KOPT-K1 (cell line): ENCODE data around the gene CORO2A.
"Not testable (repeated sequence)": the region's sequence is repeated elsewhere in the genome, so short reads cannot be mapped to it uniquely, and the experiment has no call there.

Experiments used
- H3K27ac ChIP-seq: fragments of 200-600 bp; sonication (generic); 2 replicates; pipeline ENCODE4 v1.5.1; 2016; ENCODE audit warnings: antibody characterized with exemption, mild to moderate bottlenecking, low read depth, low read length; ENCODE audit not compliant: poor library complexity, severe bottlenecking
- H3K36me3 ChIP-seq: fragments of 200-600 bp; sonication (generic); 2 replicates; pipeline ENCODE4 v1.5.1; 2017; ENCODE audit warnings: antibody characterized with exemption, mild to moderate bottlenecking, low read length, moderate library complexity; ENCODE audit not compliant: insufficient read depth
- H3K9me3 ChIP-seq: fragments of 200-600 bp; sonication (generic); 2 replicates; pipeline ENCODE4 v1.5.1; 2017; ENCODE audit warnings: antibody characterized with exemption, low read length, mild to moderate bottlenecking; ENCODE audit not compliant: insufficient read depth, poor library complexity, severe bottlenecking

Gene CORO2A

DNA sequence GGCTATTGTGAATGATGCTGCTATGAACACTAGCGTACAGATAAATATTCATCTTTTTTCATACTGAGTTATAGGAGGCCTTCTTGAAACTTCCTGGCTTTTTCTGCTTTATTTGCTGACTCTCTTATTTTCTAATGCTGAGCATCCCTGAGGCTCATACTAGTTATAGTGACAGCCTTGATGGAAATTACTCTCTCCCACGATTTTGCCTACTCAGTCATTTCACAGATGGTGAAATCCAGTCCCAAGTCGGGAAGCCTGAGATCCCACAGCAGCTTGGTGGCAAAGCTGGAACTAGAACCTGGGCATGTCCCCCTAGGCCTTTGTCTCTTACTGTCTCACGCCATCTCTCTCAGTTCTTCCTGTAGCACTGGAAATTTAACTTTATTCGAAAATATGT is 113.5 kb downstream of the CORO2A start:
- no peaks in the 10 kb centered on the region for H3K9me3 ChIP-seq
- H3K36me3 ChIP-seq: peaks cover 62% of the 10 kb centered on the region
- H3K27ac ChIP-seq: no peak overlapping the region

DNA sequence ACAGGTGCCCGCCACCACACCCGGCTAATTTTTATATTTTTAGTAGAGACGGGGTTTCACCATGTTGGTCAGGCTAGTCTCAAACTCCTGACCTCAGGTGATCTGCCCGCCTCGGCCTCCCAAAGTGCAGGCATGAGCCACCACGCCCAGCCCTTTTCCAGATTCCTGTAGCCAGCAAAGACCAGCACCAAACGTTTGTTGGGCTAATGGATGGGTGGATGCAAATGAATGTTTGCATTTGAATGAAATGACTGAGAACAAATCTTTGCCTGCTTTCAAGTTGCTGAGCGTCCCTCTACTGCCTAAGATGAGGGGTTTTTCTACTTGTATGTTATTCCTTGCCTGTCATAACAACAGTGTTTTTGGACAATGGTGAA is 115.9 kb downstream of the CORO2A start:
- H3K9me3 ChIP-seq, H3K27ac ChIP-seq: not testable (repeated sequence)
- peaks cover 41% of the 10 kb centered on the region for H3K36me3 ChIP-seq

DNA sequence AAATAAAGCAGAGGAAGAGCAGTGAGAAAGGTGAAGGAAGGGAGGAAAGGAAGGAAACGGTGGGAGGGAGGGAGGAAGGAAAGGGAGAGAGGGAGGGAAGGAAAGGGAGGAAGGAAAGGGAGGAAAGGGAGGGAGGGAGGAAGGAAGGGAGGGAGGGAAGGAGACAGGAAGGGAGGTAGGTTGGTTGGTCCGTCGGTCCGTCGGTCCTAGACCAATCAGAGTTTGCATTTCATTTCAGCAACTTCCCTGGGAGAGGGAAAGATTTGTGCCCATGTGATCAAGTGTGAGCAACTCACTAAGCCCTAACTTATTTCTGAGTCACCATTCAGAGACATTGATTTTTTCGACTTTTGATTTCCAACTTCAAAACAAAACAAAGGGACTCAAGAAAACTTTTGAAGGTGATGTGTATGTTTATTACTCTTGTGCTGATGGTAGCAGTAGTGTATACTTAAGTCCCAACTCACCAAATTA is 117.1 kb downstream of the CORO2A start:
- Histone ChIP-seq H3K36me3 (peaks cover 37% of the 10 kb centered on the region), H3K9me3 (no peaks in the 10 kb centered on the region), H3K27ac (peak overlapping the region; percentile 17)

DNA sequence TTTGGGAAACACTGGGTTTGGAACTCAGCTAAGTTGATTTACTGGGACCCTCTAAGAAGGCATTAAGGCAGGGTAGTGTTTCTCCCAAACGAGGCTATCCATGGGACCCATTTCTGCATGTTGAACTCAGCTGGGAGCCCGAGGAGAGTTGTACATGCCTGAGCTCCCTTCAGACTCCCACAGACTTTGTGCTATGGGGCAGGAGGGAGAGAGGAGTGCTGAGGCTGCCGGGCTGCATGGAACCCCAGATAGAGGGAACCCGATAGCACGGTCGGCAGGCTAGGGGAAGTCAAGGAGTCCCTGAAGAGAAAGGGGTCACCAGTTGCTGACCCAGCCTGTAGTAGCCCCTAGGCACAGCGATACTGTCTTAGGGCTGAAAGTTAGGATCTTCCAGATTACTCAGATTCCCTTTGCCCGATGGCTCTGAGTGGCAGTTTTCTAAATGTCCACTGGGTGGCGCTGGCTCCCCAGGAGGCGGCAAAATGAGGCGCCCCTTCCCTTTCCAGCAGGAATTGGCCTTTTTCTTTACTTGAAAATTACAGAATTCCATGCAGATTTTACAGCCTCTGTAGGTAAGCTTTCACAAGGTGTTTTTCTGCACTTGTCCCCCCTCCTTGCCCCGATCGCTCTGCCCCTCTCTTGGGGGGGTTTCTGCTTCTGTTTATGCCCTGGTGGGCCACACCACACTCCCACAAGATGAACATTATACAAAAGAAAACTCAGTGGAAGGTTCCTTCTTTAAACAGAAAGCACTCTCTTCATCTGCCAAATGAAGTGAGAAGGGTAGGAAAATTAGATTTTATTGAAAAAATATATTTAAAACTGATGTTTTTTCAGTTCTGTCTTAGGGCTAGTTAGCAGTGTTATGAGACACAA is 118.1 kb downstream of the CORO2A start:
- peak overlapping the region; percentile 17 for H3K27ac ChIP-seq
- H3K9me3 ChIP-seq: no peaks in the 10 kb centered on the region
- peaks cover 29% of the 10 kb centered on the region for H3K36me3 ChIP-seq

DNA sequence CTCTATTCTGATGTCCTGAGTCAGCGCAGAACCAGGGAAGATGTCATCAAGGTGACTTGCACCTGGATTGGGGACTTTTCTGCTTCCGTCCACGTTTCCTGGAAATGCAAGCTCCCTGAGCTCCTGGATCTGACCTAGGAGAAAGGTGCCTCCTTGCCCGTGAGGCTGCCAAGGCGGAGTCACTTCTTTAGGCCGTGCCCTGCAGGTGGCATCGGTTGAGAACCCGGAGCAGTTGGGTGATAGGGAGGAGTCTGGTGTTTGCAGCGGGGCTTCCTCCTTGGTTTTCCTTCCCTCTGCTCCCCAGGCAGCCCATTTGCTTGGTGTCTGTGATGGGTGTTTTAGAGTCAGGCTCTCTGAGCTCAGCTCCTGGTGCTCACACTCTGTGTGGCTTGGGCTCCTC is 120.7 kb downstream of the CORO2A start:
- Histone ChIP-seq H3K27ac (no peak overlapping the region), H3K9me3 (no peaks in the 10 kb centered on the region), H3K36me3 (peaks cover 15% of the 10 kb centered on the region; the same call in 1 of the 2 replicates)
